H1 (cell line): Measurements from ENCODE around the gene LARP6. TPM values are rescaled to one million over a fixed set of nuclear protein-coding genes. Genes with fewer than 3 reads are reported as not detected.
"Not testable (repeated sequence)": the region's sequence is repeated elsewhere in the genome, so short reads cannot be mapped to it uniquely, and the experiment has no call there.

Experiments
- CTCF ChIA-PET: fragments of 300-600 bp; sonication (Branson Sonifier 250); formaldehyde crosslinking; loops from one replicate; lab custom pipeline; 2021; ENCODE audit not compliant: partially characterized antibody; lab: Charles Lee
- POLR2A ChIA-PET: fragments of 300-600 bp; sonication (Branson Sonifier 250); formaldehyde crosslinking; loops from one replicate; lab custom pipeline; 2021; ENCODE audit warnings: inconsistent platforms; ENCODE audit not compliant: partially characterized antibody; lab: Charles Lee
- DNase-seq, 2 experiments: peaks; one replicate each; pipeline versions ENCODE4 v3.0.0 to v3.0.0-alpha.2; 2010 to 2022; ENCODE audit warnings: low spot score in 2 of 2, low read depth in 1 of 2, mixed read lengths in 1 of 2
- FAIRE-seq: peaks from 2 replicates; lab custom pipeline; 2011; peaks lifted over from hg19 to GRCh38; lab: Jason Lieb, UNC
- H2AFZ ChIP-seq: 2 replicates; pipeline ENCODE4 v1.8.1; 2012; ENCODE audit warnings: low read length, inconsistent platforms
- H2AK5ac ChIP-seq: 2 replicates; pipeline ENCODE4 v1.6.1; 2013; ENCODE audit warnings: low read depth, low read length
- H2BK120ac ChIP-seq: replicated peaks from 2 replicates; pipeline ENCODE3; 2013; ENCODE audit warnings: low read depth, low read length, inconsistent platforms
- H2BK12ac ChIP-seq: 2 replicates; pipeline ENCODE4 v1.6.1; 2013; ENCODE audit warnings: low read depth, low read length
- H2BK15ac ChIP-seq: 2 replicates; pipeline ENCODE4 v1.6.1; 2013; ENCODE audit warnings: low read length
- H2BK20ac ChIP-seq: 2 replicates; pipeline ENCODE4 v1.6.1; 2013; ENCODE audit warnings: low read length
- H2BK5ac ChIP-seq: 2 replicates; pipeline ENCODE4 v1.6.1; 2013; ENCODE audit warnings: low read depth, low read length
- H3K14ac ChIP-seq: 2 replicates; pipeline ENCODE4 v1.6.1; 2013; ENCODE audit warnings: inconsistent platforms; ENCODE audit not compliant: insufficient read length
- H3K18ac ChIP-seq: 2 replicates; pipeline ENCODE4 v1.6.1; 2013; ENCODE audit warnings: low read length; ENCODE audit errors: extremely low read depth
- H3K23ac ChIP-seq: 2 replicates; pipeline ENCODE4 v1.6.1; 2013; ENCODE audit warnings: inconsistent platforms; ENCODE audit not compliant: insufficient read length
- H3K23me2 ChIP-seq: 2 replicates; pipeline ENCODE4 v1.6.1; 2013; ENCODE audit warnings: low read depth, low read length
- H3K27ac ChIP-seq: 2 replicates; pipeline ENCODE4 v1.6.1; 2011; ENCODE audit warnings: low read depth, low read length, inconsistent platforms
- H3K27me3 ChIP-seq, 4 experiments: replicated peaks in 1 of 4; 1 replicate in 1 of 4; 2 replicates in 3 of 4; pipeline versions ENCODE4 v1.6.1 to v1.8.1; 2011 to 2013; ENCODE audit warnings: low read length in 3 of 4, mild to moderate bottlenecking in 3 of 4, inconsistent platforms in 2 of 4, mixed read lengths in 2 of 4, moderate library complexity in 1 of 4; ENCODE audit not compliant: control insufficient read depth in 3 of 4, insufficient read depth in 3 of 4; ENCODE audit errors: extremely low read depth in 1 of 4
- H3K36me3 ChIP-seq, 4 experiments: 2 replicates each; pipeline versions ENCODE4 v1.6.1 to v1.8.1; 2011 to 2013; ENCODE audit warnings: mild to moderate bottlenecking in 4 of 4, low read length in 3 of 4, moderate library complexity in 2 of 4, control low read depth in 1 of 4, inconsistent platforms in 1 of 4; ENCODE audit not compliant: insufficient read depth in 4 of 4, control insufficient read depth in 2 of 4
- H3K4ac ChIP-seq: replicated peaks from 2 replicates; pipeline ENCODE3; 2013; ENCODE audit warnings: low read length, low read depth, mixed read lengths, inconsistent platforms; ENCODE audit not compliant: insufficient read length
- H3K4me1 ChIP-seq, 4 experiments: replicated peaks in 1 of 4; 1 replicate in 1 of 4; 2 replicates in 3 of 4; pipeline versions ENCODE4 v1.6.1 to v1.8.1; 2011 to 2013; ENCODE audit warnings: low read length in 3 of 4, inconsistent platforms in 2 of 4, mixed read lengths in 1 of 4; ENCODE audit not compliant: insufficient read depth in 4 of 4, control insufficient read depth in 3 of 4
- H3K4me2 ChIP-seq, 2 experiments: 2 replicates each; pipeline versions ENCODE4 v1.6.1 to v1.8.1; 2011 to 2013; ENCODE audit warnings: low read depth in 2 of 2, low read length in 2 of 2, control low read depth in 1 of 2, inconsistent platforms in 1 of 2, mild to moderate bottlenecking in 1 of 2; ENCODE audit not compliant: insufficient read depth in 1 of 2
- H3K4me3 ChIP-seq, 4 experiments: fragments of 200-600, 300-600 bp in 1 of 4; sonication (generic), shearing (Covaris generic), sonication (Bioruptor Twin) in 1 of 4; 2 replicates each; pipeline versions ENCODE4 v1.5.1 to v1.8.1; 2011 to 2016; ENCODE audit warnings: low read length in 4 of 4, low read depth in 3 of 4, control low read depth in 2 of 4, inconsistent platforms in 2 of 4, mild to moderate bottlenecking in 2 of 4, mixed read lengths in 1 of 4, moderate library complexity in 1 of 4; ENCODE audit not compliant: insufficient read depth in 2 of 4; ENCODE audit errors: extremely low read depth in 1 of 4
- H3K56ac ChIP-seq: replicated peaks from 2 replicates; pipeline ENCODE3; 2013; ENCODE audit warnings: low read depth, mild to moderate bottlenecking, mixed read lengths, low read length, inconsistent platforms; ENCODE audit not compliant: insufficient read length
- H3K79me1 ChIP-seq: 2 replicates; pipeline ENCODE4 v1.6.1; 2013; ENCODE audit warnings: low read depth, low read length, control low read depth
- H3K79me2 ChIP-seq, 2 experiments: 2 replicates each; pipeline versions ENCODE4 v1.6.1 to v1.8.1; 2012 to 2013; ENCODE audit warnings: low read length in 2 of 2, mild to moderate bottlenecking in 2 of 2, inconsistent platforms in 1 of 2; ENCODE audit not compliant: insufficient read depth in 2 of 2, control insufficient read depth in 1 of 2
- H3K9ac ChIP-seq, 4 experiments: replicated peaks in 1 of 4; 1 replicate in 1 of 4; 2 replicates in 3 of 4; pipeline versions ENCODE4 v1.6.1 to v1.8.1; 2011 to 2013; ENCODE audit warnings: low read depth in 3 of 4, low read length in 3 of 4, control low read depth in 2 of 4, mild to moderate bottlenecking in 2 of 4, moderate library complexity in 2 of 4, inconsistent platforms in 1 of 4; ENCODE audit errors: extremely low read depth in 1 of 4
- H3K9me3 ChIP-seq, 2 experiments: 2 replicates each; pipeline versions ENCODE4 v1.6.1 to v1.8.1; 2012 to 2013; ENCODE audit warnings: mild to moderate bottlenecking in 2 of 2, moderate library complexity in 2 of 2, control low read depth in 1 of 2, inconsistent platforms in 1 of 2, low read depth in 1 of 2, low read length in 1 of 2, mixed read lengths in 1 of 2; ENCODE audit not compliant: insufficient read depth in 2 of 2
- H4K20me1 ChIP-seq, 2 experiments: replicated peaks in 1 of 2; 2 replicates each; pipeline versions ENCODE3 to v1.8.1; 2011 to 2013; ENCODE audit warnings: inconsistent platforms in 2 of 2, low read length in 2 of 2, mild to moderate bottlenecking in 1 of 2; ENCODE audit not compliant: insufficient read depth in 2 of 2, control insufficient read depth in 1 of 2
- H4K5ac ChIP-seq: 2 replicates; pipeline ENCODE4 v1.6.1; 2013; ENCODE audit warnings: low read length, low read depth, mixed read lengths, inconsistent platforms; ENCODE audit not compliant: insufficient read length
- H4K8ac ChIP-seq: 2 replicates; pipeline ENCODE4 v1.8.0; 2013; ENCODE audit warnings: mild to moderate bottlenecking, moderate library complexity, low read length, inconsistent platforms; ENCODE audit not compliant: insufficient read depth; ENCODE audit errors: extremely low read depth
- H4K91ac ChIP-seq: replicated peaks from 2 replicates; pipeline ENCODE3; 2013; ENCODE audit warnings: low read length, mixed read lengths, inconsistent platforms; ENCODE audit not compliant: insufficient read length
- WGBS, 2 experiments: shearing (Covaris generic) in 1 of 2; methylation state at CpG; one replicate each; pipeline versions ENCODE4 v1.1.6 to v1.1.7; 2013 to 2015; ENCODE audit warnings: low lambda C conversion rate in 2 of 2, mixed read lengths in 2 of 2, inconsistent platforms in 1 of 2, low coverage in 1 of 2, missing lambda C conversion rate in 1 of 2; ENCODE audit not compliant: insufficient replicate concordance in 2 of 2, insufficient coverage in 1 of 2, insufficient read length in 1 of 2; ENCODE audit errors: extremely low coverage in 1 of 2, missing lambda C conversion rate in 1 of 2; 5-methylcytosine and 5-hydroxymethylcytosine counted together
- polyA plus RNA-seq, 7 experiments: library from polyadenylated mRNA; depleted of rRNA in 3 of 7; stranded (reverse) in 5 of 7; unstranded in 2 of 7; fragments of >200 nt in 5 of 7; fragments of 200-250 nt in 2 of 7; gene quantifications; 1 replicate in 5 of 7; 2 replicates in 1 of 7; 4 replicates in 1 of 7; pipeline versions ENCODE4 v1.2.1 to v1.2.3, GENCODE V29; 2011 to 2013; ENCODE audit warnings: missing spikeins in 2 of 7, mixed read lengths in 2 of 7
- total RNA-seq: library from RNA; stranded (reverse); fragmentation: NEBNext Ultra II Directional; extraction: Animal tissue kit (Norgen Biotek cat#: 25700); gene quantifications from 2 replicates; pipeline ENCODE4 v1.2.1, GENCODE V29; 2021

Gene LARP6
- total and polyA plus RNA-seq, 2 of the 8 experiments (the other 6 are each of a cell fraction or from before 2014, with no cell fraction given) = 21.0 to 24.7 TPM

DNA sequence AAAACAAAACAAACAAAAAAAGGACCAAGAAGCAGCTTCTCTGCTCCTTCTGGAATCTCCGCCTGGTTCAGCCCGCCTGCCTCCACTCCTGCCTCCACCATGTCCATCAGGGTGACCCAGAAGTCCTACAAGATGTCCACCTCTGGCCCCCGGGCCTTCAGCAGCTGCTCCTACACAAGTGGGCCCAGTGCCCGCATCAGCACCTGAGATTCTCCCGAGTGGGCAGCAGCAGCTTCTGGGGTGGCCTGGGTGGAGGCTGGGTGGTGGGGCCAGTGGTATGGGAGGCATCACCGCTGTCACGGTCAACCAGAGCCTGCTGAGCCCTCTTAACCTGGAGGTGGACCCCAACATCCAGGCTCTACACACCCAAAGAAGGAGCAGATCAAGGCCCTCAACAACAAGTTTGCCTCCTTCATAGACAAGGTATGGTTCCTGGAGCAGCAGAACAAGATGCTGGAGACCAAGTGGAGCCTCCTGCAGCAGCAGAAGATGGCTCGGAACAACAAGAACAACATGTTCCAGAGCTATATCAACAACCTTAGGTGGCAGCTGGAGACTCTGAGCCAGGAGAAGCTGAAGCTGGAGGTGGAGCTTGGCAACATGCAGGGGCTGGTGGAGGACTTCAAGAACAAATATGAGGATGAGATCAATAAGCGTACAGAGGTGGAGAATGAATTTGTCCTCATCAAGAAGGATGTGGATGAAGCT is 4.8 kb upstream of the LARP6 start:
- not testable (repeated sequence) for H2AK5ac ChIP-seq, FAIRE-seq, H3K23me2 ChIP-seq, H3K14ac ChIP-seq, H3K27me3 ChIP-seq, H2BK15ac ChIP-seq, H3K27ac ChIP-seq, H3K4me1 ChIP-seq, H3K4me2 ChIP-seq, H3K23ac ChIP-seq, H3K9ac ChIP-seq, H3K4ac ChIP-seq, DNase-seq, H2BK20ac ChIP-seq, H4K20me1 ChIP-seq, H2AFZ ChIP-seq, H3K9me3 ChIP-seq, H4K91ac ChIP-seq, H3K79me2 ChIP-seq, H3K4me3 ChIP-seq, H3K18ac ChIP-seq, H3K79me1 ChIP-seq, H2BK5ac ChIP-seq, H2BK120ac ChIP-seq, H4K5ac ChIP-seq, H4K8ac ChIP-seq, H3K36me3 ChIP-seq, H3K56ac ChIP-seq
- H2BK12ac ChIP-seq = peak overlapping the region; percentile 17; the same call in 1 of the 2 replicates
- 88% methylated on average over 9 of the region's 9 CpGs; no CpG with 5 or more reads in 1 of the 2 experiments for WGBS, 2 experiments
- CTCF ChIA-PET = interaction anchor here (0.6 to 2.4 kb wide), 5 partner anchors 11 to 757 kb away, joined by 3 to 7 read pairs (median 4); no protein-coding TSS in a partner anchor
- POLR2A ChIA-PET = interaction anchor here (1.4 kb wide), 1 partner anchor 12 kb away, joined by 3 read pairs; no protein-coding TSS in a partner anchor
